GM12891 (cell line): ENCODE measurements around the gene RBM23. TPM values are rescaled to one million over a fixed set of nuclear protein-coding genes. Genes with fewer than 3 reads are reported as not detected.
A peak's percentile ranks its signal among the peaks of the same experiment; 100 is the strongest.
"Not testable (repeated sequence)": the region's sequence is repeated elsewhere in the genome, so short reads cannot be mapped to it uniquely, and the experiment has no call there.

ENCODE experiments used
- DNase-seq: peaks from one replicate; pipeline ENCODE4 v3.0.0; 2011; ENCODE audit warnings: low spot score; ENCODE audit not compliant: insufficient read length
- FAIRE-seq: peaks from 2 replicates; lab custom pipeline; 2011; peaks lifted over from hg19 to GRCh38; lab: Jason Lieb, UNC
- PAX5 ChIP-seq: IDR thresholded peaks from 2 replicates; pipeline ENCODE4 v1.6.1; 2011; ENCODE audit warnings: low read length, moderate library complexity, mild to moderate bottlenecking; ENCODE audit not compliant: insufficient read depth, severe bottlenecking
- POLR2A ChIP-seq: IDR thresholded peaks from 2 replicates; pipeline ENCODE4 v1.6.1; 2011; ENCODE audit warnings: low read depth, low read length, control low read depth
- POLR2AphosphoS5 ChIP-seq: IDR thresholded peaks from 2 replicates; pipeline ENCODE4 v1.6.1; 2011; ENCODE audit warnings: low read depth, low read length, control low read depth
- POU2F2 ChIP-seq: IDR thresholded peaks from 2 replicates; pipeline ENCODE4 v1.6.1; 2011; ENCODE audit warnings: low read depth, mild to moderate bottlenecking, control low read depth, low read length, moderate library complexity
- SPI1 ChIP-seq: IDR thresholded peaks from 2 replicates; pipeline ENCODE4 v1.6.1; 2011; ENCODE audit warnings: low read depth, low read length, control low read depth
- TAF1 ChIP-seq: IDR thresholded peaks from 2 replicates; pipeline ENCODE4 v1.6.1; 2011; ENCODE audit warnings: low read depth, low read length, control low read depth
- polyA plus RNA-seq: library from polyadenylated mRNA; unstranded; fragments of >200 nt; gene quantifications from one replicate; pipeline ENCODE4 v1.2.1, GENCODE V29; 2012; ENCODE audit warnings: low read depth, missing spikeins, inconsistent platforms; ENCODE audit not compliant: missing spikeins

Gene RBM23
- 26.3 TPM for polyA plus RNA-seq

DNA sequence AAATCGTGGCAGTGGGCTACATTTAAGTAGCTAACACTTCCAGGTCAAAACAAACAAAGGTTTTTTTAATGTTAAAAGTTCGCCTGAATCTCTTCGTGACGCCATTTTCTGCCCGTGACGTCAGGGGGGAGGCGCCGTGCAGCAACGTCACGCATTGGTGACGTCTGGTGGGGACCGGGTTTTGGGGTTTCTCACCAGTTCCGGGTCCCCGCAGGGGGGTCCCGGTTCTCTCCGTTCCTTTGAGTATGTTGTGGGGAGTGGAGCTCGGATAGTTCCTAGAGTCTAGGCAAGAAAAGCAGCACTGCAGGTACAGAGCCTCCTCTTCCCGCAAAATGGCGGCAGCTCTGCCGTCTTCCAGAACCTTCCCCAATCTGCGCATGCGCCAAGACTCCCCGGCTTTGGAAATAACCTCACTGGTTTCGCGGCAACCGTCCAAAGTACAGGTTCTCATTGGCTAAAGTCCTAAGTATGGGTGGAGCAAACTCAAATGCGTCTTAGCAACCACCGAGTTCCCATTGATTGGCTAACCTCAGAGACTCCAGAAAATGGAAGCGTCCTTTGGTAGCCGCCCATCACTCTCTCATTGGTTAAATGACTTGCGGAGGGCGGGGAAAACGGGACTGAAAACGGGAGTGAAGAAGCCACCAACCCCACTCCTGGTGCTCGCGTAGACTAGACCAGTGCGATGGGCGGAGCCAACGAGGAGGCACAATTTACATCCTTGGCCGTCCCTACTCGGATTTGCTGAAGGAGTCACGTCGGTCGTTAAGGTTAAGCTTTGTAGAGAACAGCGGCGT, at the start of gene RBM23:
RBM23 (minus strand) TSS at position 346 of the 797 bp plus-strand sequence.
- DNase-seq: peak; percentile 76
- peak; percentile 94 for FAIRE-seq
- TF ChIP-seq POU2F2 (peak; percentile 57; the same call in 1 of the 2 replicates), SPI1 (no peak), POLR2A (peak; percentile 85), TAF1 (peak; percentile 61; the same call in 1 of the 2 replicates), POLR2AphosphoS5 (peak; percentile 86)

DNA sequence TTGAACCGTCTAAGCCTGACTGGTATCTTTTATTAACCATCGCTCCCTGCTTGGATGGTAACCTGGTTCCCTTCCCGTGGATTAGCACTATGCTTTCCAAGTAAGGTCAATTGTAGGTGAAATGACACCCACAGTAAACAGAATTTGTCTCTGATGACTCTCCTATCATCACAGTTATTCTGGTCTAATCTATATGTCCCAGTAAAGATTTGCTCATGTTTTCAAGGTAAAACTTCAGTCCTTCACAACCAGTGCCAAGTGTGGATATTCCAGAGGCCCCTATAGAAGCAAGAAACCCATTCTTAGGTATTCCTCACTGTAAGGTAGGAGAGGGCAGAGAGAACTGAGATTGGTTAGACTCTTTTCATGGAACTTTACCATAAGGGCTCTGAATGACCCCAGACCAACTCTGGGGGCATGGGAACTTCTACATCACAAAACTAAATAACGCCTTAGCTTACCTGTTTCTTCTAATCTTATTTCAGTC, 47.9 kb upstream of the RBM23 start:
- no peak for TF ChIP-seq POLR2A
- no peak for TF ChIP-seq PAX5
- no peak for TF ChIP-seq POU2F2
- TF ChIP-seq TAF1: no peak
- TF ChIP-seq POLR2AphosphoS5: no peak
- no peak for TF ChIP-seq SPI1
- DNase-seq (no peak), FAIRE-seq (no peak)

DNA sequence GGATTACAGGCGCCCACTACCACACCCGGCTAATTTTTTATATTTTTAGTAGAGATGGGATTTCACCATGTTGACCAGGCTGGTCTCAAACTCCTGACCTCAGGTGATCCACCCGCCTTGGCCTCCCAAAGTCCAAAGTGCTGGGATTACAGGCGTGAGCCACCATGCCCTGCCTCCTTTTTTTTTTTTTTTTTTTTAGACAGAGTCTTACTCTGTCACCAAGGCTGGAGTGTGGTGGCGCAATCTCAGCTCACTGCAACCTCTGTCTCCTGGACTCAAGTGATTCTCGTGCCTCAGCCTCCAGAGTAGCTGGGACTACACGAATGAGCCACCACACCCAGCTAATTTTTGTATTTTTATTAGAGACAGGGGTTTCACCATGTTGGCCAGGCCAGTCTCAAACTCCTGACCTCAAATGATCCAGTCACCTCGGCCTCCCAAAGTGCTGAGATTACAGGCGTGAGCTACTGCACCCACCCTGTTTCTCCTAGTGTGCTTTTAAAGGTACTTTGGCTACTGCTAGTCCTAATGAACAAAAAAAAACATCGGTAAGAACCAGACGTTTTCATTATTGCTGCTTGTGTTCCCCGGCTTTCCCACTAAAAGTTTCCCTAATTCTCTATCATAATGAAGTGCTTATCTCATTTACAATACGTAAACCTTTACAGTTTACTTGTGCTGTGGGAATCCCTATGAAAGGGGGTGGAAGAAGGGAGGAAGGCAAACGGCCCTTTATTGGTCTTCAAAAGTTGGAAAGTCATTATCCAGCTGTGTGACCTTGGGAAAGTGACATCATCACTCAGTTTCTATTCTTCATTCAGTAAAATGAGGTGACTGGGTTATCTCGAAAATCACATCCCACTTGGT, 47.2 kb upstream of the RBM23 start:
- DNase-seq, FAIRE-seq: not testable (repeated sequence)

DNA sequence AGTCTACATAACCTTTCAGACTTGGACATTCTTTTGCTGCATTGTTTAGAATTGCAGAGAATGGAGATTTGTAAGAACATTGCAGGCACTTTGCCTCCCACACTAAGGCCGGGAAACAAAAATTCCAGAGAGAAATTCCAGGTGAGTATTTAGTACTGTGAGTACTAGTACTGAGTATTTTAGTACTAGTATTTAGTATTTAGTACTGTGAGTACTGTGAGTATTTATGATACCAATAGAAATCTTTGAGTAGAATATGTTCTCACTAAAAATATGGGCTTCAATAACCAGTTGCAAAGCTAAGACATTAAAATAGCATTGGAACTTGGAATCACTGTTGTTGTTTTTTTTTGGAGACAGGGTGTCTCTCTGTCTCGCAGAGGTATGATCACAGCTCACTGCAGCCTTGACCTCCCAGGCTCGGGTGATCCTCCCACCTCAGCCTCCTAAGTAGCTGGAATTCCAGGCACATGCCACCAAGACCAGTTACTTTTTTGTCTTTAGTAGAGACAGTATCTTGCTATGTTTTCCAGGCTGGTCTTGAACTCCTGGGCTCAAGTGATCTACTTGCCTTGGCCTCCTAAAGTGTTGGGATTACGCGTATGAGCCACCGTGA, 43.2 kb upstream of the RBM23 start:
- no peak for FAIRE-seq
- TF ChIP-seq PAX5 (no peak), POLR2A (no peak), TAF1 (no peak), POU2F2 (no peak), POLR2AphosphoS5 (no peak), SPI1 (no peak)
- DNase-seq: no peak

DNA sequence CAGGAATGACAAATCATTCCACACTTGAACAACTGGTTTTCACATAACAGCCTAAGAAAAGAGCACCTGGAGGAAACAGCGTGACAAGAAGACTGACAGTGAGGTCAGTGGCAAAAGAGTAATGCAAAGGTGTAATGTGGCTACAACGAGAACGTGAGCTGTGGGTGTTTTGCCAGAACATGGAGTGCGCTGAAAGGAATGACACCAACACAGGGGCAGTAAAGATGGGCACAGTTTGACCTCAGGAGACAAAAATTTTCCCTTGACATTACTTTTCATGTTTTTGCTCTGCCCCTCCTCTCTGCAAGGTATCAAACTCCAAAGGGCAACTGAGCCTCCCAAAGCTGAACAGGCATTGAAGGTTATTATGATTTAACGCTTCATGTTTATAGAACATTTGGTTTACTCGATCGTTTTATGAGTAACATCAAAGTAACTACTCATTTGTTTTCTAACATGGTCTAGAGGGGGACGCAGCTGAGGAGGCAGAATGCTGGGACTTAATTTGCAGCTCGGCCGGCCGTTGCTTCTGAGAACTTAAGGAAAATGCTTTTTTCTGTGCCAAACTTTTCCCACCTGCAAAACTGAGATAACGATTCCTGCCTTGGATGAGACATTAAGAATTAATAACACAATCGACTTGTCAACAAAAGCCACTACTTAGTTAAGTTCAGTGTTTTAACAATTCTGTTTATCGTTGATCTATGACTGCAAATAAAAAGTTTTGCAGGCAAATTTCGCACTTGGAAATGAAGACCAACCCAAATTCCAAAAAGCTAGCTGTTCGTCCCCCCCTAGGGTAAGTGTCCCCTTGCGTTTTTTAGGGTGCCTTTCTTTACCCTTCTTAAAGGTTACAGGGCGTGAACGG, 37.0 kb upstream of the RBM23 start:
- no peak for DNase-seq
- peak; percentile 52 for FAIRE-seq

DNA sequence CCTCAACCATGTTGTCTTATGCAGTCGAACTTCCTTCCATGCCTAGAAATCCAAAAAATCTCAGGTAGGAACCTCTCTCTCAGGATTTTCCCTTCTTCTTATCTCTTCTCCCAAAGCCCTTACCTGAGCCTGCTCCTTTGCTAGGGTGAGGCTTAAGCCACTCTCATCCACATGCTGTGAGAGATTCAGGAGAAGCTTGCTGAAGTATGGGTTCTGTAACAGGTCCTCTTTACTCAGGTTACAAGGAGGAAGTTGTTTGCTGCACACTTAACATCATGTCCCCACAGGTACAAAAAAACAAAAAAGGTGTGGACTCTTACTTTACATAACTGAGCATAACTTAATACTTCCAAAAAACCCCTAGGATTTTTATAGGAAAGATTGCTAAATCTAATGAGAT, 33.5 kb upstream of the RBM23 start:
- TF ChIP-seq SPI1 (no peak), TAF1 (no peak), POU2F2 (no peak), POLR2A (no peak), POLR2AphosphoS5 (no peak), PAX5 (no peak)
- DNase-seq: no peak
- no peak for FAIRE-seq

More for the DNA sequence above, 37.0 kb upstream of the RBM23 start:
- TF ChIP-seq POLR2AphosphoS5 (no peak), POLR2A (no peak), POU2F2 (no peak), PAX5 (no peak), SPI1 (no peak), TAF1 (no peak)

DNA sequence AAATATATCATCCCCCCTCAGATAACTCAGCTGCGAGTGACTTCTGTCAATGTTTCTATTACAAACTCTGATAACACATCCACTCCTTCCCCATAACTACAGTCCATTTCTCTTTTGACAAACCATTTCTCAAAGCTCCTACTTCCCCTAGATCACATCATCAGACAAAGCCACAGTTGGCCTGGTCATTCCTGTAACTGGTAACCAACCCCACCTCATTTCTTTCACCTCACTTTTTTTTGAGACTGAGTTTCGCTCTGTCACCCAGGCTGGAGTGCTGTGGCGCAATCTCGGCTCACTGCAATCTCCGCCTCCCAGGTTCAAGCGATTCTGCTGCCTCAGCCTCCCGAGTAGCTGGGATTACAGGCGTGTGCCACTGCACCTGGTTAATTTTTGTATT, 32.8 kb upstream of the RBM23 start:
- FAIRE-seq, DNase-seq: not testable (repeated sequence)

DNA sequence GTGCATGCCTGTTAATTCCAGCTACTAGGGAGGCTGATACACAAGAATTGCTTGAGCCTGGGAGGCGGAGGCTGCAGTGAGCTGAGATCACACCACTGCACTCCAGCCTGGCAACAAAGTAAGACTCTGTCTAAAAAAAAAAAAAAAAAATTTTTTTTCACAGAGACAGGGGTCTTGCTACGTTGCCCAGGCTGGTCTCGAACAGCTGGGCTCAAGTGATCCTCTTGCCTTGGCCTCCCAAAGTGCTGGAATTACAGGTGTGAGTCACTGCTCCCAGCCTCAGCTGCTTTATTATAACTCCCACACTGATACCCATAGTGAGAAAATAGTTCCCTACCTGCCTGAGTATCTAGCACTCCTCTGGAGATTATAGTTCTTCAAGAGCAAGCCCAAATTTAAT, 26.7 kb upstream of the RBM23 start:
- FAIRE-seq (no peak), DNase-seq (no peak)
- TF ChIP-seq POLR2AphosphoS5: no peak
- TF ChIP-seq POLR2A: no peak
- no peak for TF ChIP-seq PAX5
- TF ChIP-seq POU2F2: no peak
- no peak for TF ChIP-seq TAF1
- TF ChIP-seq SPI1: no peak

DNA sequence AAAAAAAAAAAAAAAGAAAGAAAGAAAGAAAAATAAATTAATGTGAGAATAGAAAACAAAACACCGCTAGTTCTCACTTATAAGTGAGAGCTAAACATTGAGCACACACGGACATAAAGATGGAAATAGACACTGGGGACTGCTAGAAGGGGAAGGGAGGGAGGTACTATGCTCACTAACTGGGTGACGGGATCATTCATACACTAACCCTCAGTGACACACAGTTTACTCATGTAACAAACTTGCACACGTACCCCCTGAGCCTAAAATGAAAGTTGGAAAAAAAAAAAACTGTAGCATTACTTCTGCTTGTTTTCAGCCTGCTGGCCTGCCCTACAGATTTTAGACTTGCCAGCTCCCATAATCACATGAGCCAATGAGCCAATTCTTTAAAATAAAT, 20.7 kb upstream of the RBM23 start:
- FAIRE-seq: no peak
- no peak for DNase-seq
- TF ChIP-seq PAX5 (no peak), POLR2AphosphoS5 (no peak), TAF1 (no peak), POLR2A (no peak), SPI1 (no peak), POU2F2 (no peak)
